Tibial nerve (tissue), 4 donors: ENCODE measurements around the gene PRKCB. TPM values are rescaled to one million over a fixed set of nuclear protein-coding genes. Genes with fewer than 3 reads are reported as not detected.

Experiments
- DNase-seq, 2 donors: peaks; one replicate each; pipeline ENCODE4 v3.0.0-alpha.2; 2019; ENCODE audit warnings: low spot score in 2 of 2
- H3K27ac ChIP-seq, 4 donors: fragments of 200-600 bp; sonication (generic) in 3 of 4; one replicate each; pipeline ENCODE4 v1.5.1; 2017 to 2019; ENCODE audit warnings: mild to moderate bottlenecking in 1 of 4
- H3K27me3 ChIP-seq, 2 donors: fragments of 200-600 bp; sonication (generic) in 1 of 2; one replicate each; pipeline versions ENCODE4 v1.5.1 to v1.6.0; 2017 to 2019
- H3K36me3 ChIP-seq, 3 donors: fragments of 200-600 bp; sonication (generic); one replicate each; pipeline ENCODE4 v1.5.1; 2018 to 2019
- H3K4me1 ChIP-seq, 4 donors: fragments of 200-600 bp; sonication (generic) in 3 of 4; one replicate each; pipeline ENCODE4 v1.5.1; 2017 to 2019
- H3K4me3 ChIP-seq, 4 donors: fragments of 200-600 bp; sonication (generic) in 3 of 4; one replicate each; pipeline ENCODE4 v1.5.1; 2017 to 2019; ENCODE audit warnings: mild to moderate bottlenecking in 1 of 4, moderate library complexity in 1 of 4
- H3K9me3 ChIP-seq, 4 donors: fragments of 200-600 bp; sonication (generic) in 3 of 4; one replicate each; pipeline ENCODE4 v1.5.1; 2017 to 2019
- CTCF ChIP-seq, 5 experiments: fragments of 200-600 bp in 3 of 5; fragments of 450-650 bp in 2 of 5; sonication (generic) in 3 of 5; IDR thresholded peaks; one replicate each; pipeline ENCODE4 v1.5.1; 2016 to 2019; ENCODE audit warnings: antibody characterized with exemption in 5 of 5, mild to moderate bottlenecking in 3 of 5, moderate library complexity in 2 of 5
- EP300 ChIP-seq, 2 donors: sonication (generic); formaldehyde crosslinking; IDR thresholded peaks; one replicate each; pipeline ENCODE4 v1.6.1; 2017; ENCODE audit warnings: antibody characterized with exemption in 2 of 2, mild to moderate bottlenecking in 1 of 2
- POLR2A ChIP-seq, 2 donors: fragments of 450-650 bp; IDR thresholded peaks; one replicate each; pipeline ENCODE4 v1.6.1; 2017; ENCODE audit warnings: antibody characterized with exemption in 2 of 2, mild to moderate bottlenecking in 2 of 2, moderate library complexity in 2 of 2
- WGBS, 2 donors: methylation state at CpG; one replicate each; pipeline ENCODE4 v1.1.5; 2018; 5-methylcytosine and 5-hydroxymethylcytosine counted together
- total RNA-seq, 4 donors: library from RNA; depleted of rRNA; stranded (reverse); fragments of >200 nt; gene quantifications; one replicate each; pipeline ENCODE4 v1.1.0, GENCODE V29; 2016

PRKCB gene
- total RNA-seq, 4 donors from 2014 or later: 2.7 to 6.9 (median 4.3) TPM

GRCh38 chr16:24174957-24175356 lies 339.2 kb downstream of the PRKCB start:
- no peaks in the 10 kb centered on the region for H3K9me3 ChIP-seq
- DNase-seq: no peak
- H3K27me3 ChIP-seq: no peaks in the 10 kb centered on the region
- TF ChIP-seq CTCF (IDR thresholded peaks at IDR 0.05) (no peak), POLR2A (IDR thresholded peaks at IDR 0.05) (no peak), EP300 (IDR thresholded peaks at IDR 0.05) (no peak)
- no peak overlapping the region for H3K27ac ChIP-seq
- no peaks in the 10 kb centered on the region for H3K36me3 ChIP-seq
- H3K4me1 ChIP-seq: no peaks in the 10 kb centered on the region
- H3K4me3 ChIP-seq: no peak overlapping the region
- WGBS, 2 donors: 84 to 98% methylated on average over 3 of the region's 3 CpGs

GRCh38 chr16:24178496-24178895 lies 342.7 kb downstream of the PRKCB start:
- no peak for TF ChIP-seq CTCF (IDR thresholded peaks at IDR 0.05)
- TF ChIP-seq EP300 (IDR thresholded peaks at IDR 0.05): no peak
- TF ChIP-seq POLR2A (IDR thresholded peaks at IDR 0.05): no peak
- DNase-seq: no peak
- Histone ChIP-seq H3K27ac (no peak overlapping the region), H3K27me3 (no peaks in the 10 kb centered on the region), H3K9me3 (no peaks in the 10 kb centered on the region), H3K4me1 (no peaks in the 10 kb centered on the region), H3K4me3 (no peak overlapping the region), H3K36me3 (no peaks in the 10 kb centered on the region)
- 43 to 54% methylated on average over 4 of the region's 4 CpGs for WGBS, 2 donors

GRCh38 chr16:24180451-24180850 lies 344.7 kb downstream of the PRKCB start:
- TF ChIP-seq POLR2A (IDR thresholded peaks at IDR 0.05) (no peak), EP300 (IDR thresholded peaks at IDR 0.05) (no peak), CTCF (IDR thresholded peaks at IDR 0.05) (no peak)
- WGBS, 2 donors: 78 to 79% methylated on average over 8 of the region's 8 CpGs
- no peak for DNase-seq
- Histone ChIP-seq H3K27ac (no peak overlapping the region), H3K4me3 (no peak overlapping the region), H3K4me1 (no peaks in the 10 kb centered on the region), H3K27me3 (no peaks in the 10 kb centered on the region), H3K36me3 (no peaks in the 10 kb centered on the region), H3K9me3 (no peaks in the 10 kb centered on the region)

GRCh38 chr16:24188021-24188542 lies 352.3 kb downstream of the PRKCB start:
- DNase-seq: no peak
- 61 to 64% methylated on average over 9 of the region's 9 CpGs for WGBS, 2 donors
- Histone ChIP-seq H3K27ac (no peak overlapping the region), H3K4me3 (no peak overlapping the region), H3K27me3 (no peaks in the 10 kb centered on the region), H3K36me3 (no peaks in the 10 kb centered on the region), H3K9me3 (no peaks in the 10 kb centered on the region), H3K4me1 (no peaks in the 10 kb centered on the region)
- TF ChIP-seq CTCF (IDR thresholded peaks at IDR 0.05) (no peak), POLR2A (IDR thresholded peaks at IDR 0.05) (no peak), EP300 (IDR thresholded peaks at IDR 0.05) (no peak)

- no peak overlapping the region for H3K4me3 ChIP-seq
- DNase-seq: no peak
- H3K4me1 ChIP-seq: no peaks in the 10 kb centered on the region
- no peak for TF ChIP-seq EP300 (IDR thresholded peaks at IDR 0.05)
- TF ChIP-seq POLR2A (IDR thresholded peaks at IDR 0.05): no peak
- TF ChIP-seq CTCF (IDR thresholded peaks at IDR 0.05): no peak
- H3K9me3 ChIP-seq: no peaks in the 10 kb centered on the region
- no peaks in the 10 kb centered on the region for H3K36me3 ChIP-seq
- 58 to 60% methylated on average over 6 of the region's 6 CpGs for WGBS, 2 donors
- H3K27me3 ChIP-seq: no peaks in the 10 kb centered on the region
- no peak overlapping the region for H3K27ac ChIP-seq
Measured at GRCh38 chr16:24188751-24189318, 353.1 kb downstream of the PRKCB start.
